ENCODE measurements around the gene LEMD3. TPM values are rescaled to one million over a fixed set of nuclear protein-coding genes. Genes with fewer than 3 reads are reported as not detected.

Gene LEMD3
- polyA plus RNA-seq, 12 donors, result 16.6 to 25.3 (median 21.3) TPM; not detected in 1

DNA sequence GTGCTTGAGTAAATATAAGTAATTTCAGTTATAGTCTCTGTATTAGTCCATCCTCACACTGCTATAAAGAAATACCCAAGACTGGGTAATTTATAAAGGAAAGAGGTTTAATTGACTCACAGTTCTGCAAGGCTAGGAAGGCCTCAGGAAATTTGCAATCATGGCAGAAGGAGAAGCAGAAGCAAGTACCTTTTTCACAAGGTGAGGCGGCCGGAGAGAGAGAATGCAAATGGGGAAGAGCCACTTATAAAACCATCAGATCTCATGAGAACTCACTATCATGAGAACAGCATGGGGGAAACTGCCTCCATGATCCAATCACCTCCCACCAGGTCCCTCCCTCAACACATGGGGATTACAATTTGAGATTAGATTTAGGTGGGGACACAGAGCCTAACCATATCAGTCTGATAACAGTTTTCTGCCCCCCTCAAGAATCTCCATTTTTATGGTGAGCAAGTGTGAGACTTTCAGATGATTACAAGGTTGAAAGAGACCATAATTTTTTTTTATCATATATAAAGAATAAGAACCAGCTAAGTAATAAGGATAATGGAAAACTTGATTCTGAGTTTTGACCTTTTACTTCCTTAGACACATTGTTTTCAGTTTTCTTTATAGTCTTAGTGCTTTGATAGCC, 35.6 kb downstream of the LEMD3 start:
- no peak for DNase-seq

DNA sequence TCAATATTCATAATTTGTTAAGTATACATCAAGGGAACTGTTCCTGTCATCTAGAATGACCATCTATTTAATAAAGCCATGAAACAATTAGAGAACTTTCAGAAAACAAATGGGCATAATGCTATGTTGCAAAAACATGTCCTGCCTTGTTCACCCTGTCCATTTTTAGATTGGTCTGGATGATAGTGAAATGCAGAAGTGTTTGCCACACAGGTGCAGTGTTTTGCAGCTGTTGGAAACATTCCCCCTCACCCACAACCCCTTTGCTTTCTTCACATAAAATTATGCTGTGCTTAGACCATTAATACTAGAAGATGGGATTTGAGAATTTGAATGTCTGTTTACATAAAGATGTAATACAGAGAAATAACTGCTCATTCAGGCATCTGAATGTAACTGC, 36.5 kb downstream of the LEMD3 start:
- no peak for DNase-seq

DNA sequence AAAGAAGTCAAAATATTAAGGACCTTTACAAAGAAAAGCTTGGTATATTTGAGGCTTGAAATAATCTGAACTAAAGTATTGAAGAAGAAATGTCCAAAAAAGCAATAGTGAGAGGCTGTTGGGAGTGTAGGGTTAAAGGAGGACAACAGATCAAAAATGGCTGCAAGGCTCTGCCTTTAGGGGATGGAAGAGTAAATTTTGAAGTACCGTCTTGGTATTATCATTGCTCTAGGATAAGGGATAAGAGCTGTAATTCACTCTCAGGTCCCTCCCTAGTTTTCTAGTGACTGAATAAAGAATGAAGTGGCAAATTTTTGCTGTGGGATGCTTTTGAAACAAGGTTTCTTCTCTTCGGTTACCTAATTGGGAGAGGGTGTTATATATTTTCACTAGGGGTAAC, 38.7 kb downstream of the LEMD3 start:
- no peak for DNase-seq

DNA sequence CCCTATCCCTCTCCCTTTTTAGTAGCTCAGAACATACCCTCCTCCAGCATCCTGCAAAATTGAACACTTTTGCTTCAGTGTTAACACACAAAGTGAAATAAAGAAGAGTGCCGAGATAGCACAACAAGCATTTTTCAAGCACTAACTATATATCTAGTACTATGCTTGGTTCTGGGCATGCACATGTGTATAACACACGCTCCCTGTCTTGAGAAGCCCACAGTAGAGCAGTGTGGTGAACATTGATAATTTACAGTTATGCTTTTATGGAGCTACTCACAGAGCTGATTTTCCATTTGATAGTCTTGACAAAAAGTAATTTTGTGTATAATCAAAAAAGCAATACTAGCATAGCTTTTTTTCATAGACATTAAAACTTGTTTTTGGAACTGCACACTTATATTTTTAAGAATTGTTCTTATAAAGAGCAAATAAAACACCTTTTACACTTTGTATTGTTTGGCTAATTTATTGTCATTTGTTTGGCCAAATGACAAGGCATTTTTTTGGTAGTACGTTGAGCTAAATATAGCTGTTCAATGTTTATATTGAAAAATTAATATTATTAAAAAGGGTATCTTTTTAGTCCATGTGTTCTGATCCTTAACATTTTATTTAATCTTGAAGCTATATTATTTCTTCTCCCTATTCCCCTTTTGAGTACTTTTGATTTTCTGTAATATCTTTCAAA, 39.7 kb downstream of the LEMD3 start:
- no peak for DNase-seq

DNA sequence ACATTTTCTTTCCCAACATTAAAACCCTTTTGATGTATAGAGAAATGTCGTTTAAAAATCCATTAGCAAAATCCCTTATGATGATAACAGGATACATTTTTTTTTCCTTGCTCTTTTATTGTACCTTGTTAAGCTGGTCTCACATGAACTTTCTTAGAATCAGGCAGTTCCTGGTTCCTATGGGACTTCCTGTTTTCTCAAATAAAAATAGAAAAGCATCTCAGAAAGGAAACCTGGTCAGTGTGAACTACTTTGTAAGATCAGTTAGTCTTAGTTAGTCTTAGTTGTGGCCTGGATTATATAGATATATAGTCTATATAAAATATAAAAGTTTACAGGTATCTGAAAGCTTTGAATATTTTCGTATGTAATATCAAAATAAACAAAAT, 40.3 kb downstream of the LEMD3 start:
- no peak for DNase-seq

DNA sequence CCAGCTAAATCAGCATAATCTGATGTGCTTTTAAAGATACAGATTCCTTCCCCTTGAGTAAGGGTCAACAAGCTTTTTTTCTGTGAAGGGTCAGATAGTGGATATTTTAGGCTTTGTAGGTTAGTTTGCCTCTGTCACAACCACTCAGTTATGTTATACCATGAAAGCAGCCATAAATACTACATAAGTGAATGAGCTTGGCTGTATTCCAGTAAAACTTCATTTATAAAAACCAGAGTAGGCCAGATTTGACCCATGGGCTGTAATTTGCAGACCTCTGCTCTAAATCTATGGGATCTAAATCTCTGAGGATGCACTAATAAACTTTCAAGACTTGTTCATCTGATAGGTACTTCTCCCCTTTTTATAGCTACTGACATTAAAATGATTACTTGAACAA, 47.7 kb downstream of the LEMD3 start:
- DNase-seq, result no peak

DNA sequence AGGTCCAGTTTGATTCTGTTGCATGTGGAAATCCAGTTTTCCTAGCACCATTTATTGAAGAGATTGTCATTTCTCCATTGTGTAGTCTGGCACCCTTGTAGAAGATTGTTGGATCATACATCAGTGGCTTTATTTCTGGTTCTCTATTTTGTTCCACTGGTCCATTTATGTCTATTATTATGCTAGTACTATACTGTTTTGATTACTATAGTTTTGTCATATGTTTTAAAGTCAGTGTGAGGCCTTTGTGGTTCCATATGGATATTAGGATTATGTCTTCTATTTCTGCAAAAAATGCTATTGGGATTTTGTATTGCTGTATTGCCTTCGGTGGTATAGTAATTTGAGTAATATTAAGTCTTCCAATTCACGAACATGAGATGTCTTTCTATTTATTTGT, 51.4 kb downstream of the LEMD3 start:
- no peak for DNase-seq

DNA sequence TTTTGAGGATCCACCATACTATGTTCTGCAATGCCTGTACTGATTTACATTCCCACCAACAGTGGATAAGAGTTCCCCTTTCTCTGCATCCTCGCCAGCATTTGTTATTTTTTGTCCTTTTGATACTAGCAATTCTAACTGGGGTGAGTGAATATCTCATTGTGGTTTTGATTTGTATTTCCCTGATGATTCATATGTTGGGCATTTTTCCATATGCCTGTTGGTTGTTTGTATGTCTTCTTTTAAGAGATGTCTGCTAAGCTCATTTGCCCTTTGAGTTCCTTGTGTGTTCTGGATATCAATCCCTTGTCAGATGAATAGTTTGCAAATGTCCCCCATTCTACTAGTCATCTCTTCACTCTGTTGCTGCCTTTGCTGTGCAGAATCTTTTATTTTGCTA, 60.1 kb downstream of the LEMD3 start:
- no peak for DNase-seq

DNA sequence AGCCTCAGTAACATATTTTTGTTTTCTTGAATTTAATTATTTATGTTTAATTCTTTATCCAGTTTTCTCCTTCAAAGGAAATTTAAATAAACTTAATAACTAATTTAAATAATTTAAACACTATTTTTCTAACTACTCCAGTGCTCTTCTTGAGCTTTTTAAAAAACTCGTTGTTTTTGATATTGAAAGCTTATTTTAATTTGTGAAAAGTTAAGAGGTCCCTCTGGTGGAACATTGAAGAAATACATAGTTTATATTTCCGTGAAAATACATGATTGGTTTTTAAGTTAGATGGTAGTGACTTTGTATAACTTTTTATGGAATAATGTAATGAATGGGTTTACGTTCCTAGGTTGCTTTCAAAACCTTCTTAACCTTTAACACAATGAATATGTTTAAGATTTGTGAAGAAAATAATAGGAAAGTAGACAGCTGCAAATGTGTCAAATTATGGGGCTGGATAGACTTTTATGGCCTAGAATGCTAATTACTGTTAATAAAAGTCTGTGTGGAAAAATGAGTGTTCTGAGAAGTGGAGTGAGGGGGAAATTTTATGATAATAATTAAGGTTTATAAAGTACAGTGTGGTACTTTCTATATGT, 63.2 kb downstream of the LEMD3 start:
- DNase-seq, result peak; percentile 8

DNA sequence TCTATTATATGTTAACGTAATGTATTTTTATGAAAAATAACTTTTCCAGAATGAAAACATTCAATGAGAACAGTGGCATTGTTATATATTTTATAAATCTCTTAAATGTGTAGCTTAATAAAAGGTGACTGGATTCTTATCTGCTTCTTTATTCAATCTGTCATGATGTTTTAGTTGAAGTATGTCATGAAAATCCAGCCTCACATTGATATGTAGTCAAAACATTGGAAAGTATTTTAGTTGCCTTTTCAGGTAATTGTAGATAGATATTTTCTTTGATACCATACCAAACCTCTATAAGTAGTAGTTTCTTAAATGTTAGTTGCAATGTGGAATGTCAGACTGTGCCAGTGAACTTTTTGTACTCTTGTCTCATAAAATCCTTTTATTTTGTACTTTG, 67.8 kb downstream of the LEMD3 start:
- no peak for DNase-seq

DNA sequence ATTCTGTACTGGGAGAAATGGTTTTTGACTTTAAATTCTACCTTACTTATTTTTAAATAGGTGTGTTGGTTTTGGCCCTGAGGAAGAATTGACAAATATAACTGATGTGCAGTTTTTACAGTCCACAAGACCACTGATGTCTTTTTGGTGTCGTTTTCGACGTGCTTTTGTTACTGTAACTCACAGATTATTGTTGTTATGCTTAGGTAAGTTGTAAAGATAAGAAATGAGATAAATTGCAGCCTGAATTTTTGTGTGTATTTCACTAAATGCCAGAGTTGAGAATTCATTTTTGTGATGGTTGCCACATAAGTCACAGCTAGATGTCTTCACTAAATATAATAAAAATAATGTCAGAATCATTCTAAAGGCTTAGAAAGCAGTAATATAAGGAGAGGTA, 69.2 kb downstream of the LEMD3 start:
- DNase-seq, result no peak

DNA sequence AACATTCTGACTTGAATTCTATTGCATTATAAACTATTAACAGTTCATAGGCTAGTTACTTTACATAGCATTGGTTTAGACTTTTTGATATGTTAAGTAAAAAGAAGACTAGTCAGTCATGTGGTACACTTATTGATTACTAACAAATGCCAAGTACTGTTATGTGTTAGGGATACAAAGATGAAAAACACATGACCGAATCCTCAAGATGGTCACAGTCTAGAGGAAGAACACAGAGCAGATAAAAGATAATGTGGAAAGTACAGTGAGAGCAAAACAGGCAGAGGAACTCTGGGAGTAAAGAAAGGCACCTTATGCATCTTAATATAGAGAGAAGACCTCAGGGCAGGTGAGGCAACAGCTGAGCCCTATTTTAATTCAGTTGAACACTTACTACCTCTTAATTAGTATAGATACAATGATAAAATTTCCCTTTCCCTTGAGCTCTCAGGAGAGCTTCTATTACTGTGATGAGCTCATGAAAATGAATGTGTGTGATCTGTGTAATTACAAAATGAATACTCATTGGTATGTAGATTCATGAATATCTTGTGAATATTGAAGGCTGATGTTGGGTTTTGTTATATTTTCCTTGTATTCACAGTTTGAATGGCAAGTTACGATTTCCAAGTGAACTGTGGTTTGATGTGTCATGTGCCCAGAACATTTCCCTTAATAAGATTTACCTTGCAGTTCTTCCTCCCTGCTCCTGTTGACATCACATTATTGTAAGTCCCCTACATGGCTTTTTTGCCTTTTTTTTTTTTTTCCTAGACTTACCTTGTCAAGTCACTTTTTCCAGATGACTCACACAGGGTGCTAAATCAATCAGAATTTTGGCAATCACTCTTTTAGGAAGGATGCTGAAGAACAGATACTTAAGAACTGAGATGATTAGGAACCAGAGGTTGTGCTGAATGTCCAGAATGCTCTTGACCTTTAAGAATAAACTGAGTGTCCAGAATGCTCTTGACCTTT, 79.6 kb downstream of the LEMD3 start:
- no peak for DNase-seq

DNA sequence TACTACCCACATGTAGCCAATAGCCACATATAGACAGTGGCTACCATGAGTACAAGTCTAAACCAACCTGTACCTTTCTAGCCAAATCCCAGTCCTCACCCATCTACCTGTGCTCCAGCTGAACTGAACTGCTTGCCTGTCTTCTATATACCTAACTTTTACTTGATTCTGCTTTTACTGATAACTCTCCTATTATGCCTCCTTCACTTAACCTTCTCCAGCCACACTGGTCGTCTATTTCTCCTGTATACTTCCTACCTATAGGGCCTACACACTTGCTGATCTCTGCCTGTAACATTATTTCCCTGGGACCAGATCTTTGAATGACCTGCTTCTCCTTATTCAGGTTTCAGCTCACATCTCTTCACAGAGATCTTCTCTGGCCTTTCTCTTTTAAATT, 83.1 kb downstream of the LEMD3 start:
- DNase-seq, result no peak

DNA sequence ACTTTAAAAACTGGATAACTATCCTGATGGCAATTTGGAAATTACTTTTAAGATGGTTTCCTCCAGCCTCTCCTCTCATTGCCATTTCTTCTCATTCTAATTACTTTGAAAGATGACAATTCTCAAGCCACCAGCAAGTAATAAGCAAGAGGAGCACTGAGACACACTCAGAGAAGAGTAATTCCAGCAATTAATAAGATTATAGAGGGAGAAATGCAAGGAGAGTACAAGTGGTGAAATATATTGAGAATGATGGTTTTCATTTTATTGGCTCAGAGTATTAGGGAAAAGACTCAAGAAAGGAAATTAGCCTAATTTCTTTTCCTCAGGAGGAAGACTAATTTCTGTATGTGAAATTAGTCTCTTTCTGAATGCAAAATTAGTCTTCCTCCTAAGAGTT, 88.6 kb downstream of the LEMD3 start:
- DNase-seq, result no peak

DNA sequence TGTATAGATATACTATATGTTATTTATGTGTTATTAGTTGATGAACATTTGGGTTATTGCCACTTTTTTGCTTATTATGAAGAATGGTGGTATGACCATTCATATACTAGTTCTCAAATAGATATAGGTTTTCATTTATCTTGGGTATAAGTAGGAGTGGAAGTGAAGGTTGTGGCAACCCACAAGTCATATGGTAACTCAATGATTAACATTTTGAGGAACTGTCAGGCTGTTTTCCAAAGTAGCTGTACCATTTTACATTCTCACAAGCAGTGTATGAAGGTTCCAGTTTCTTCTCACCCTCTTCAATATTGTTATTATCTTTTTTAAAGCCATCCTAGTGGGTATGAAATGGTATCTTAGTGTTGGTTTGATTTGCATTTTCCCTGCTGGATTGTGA, 90.1 kb downstream of the LEMD3 start:
- no peak for DNase-seq

DNA sequence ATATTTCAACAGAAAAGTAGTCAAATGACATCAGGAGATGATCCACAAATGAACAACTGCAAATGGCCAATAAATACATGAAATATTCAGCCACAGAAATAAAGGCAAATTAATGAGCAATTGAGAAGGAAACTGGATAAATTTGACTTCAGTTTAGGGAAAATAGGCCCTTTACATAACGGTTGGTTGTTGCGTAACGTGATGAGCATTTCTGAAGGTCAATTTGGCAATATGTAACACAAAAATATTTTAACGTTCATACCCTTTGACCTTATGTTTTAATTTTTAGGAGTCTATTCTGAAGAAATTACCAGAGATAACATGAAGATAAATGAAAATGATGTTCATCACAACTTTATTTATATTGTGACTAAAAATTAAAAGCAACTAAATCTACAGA, 94.4 kb downstream of the LEMD3 start:
- no peak for DNase-seq

DNA sequence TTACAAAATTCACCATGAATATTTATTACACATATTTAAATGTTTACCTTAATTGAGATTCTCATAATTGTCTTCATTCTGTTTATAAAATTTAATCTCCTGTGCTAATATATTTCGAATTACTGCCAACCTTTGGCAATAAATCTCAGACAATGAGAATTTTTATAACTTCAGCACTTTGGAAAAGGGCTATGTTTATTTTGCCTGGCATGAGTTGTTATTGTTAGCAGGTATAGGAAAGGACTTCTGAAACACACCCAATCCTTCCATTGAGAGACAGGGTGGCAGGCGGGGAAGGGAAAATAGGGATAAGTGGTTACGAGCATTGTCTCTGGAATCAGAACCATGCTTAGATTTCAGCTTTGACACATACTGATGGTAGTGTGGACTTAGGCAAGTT, 97.0 kb downstream of the LEMD3 start:
- DNase-seq, result no peak

DNA sequence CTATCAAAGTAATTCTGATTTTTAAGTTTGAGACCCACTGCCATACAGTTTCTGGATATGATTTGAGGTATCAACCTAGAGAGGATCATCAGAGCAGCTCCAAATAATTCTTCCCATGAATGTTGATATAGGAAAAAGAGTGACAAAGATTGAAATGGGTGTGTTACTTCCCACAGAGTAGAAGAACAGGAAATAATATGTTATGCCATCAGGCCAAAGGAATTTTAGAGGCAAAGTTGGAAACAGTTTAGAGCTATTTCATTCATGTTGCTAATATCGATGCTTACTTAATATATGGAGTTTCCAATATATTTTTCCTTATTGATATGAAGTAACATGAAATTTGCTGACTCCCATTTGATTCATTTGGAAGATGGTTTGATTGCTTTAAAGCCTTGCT, 100.2 kb downstream of the LEMD3 start:
- DNase-seq, result no peak

DNA sequence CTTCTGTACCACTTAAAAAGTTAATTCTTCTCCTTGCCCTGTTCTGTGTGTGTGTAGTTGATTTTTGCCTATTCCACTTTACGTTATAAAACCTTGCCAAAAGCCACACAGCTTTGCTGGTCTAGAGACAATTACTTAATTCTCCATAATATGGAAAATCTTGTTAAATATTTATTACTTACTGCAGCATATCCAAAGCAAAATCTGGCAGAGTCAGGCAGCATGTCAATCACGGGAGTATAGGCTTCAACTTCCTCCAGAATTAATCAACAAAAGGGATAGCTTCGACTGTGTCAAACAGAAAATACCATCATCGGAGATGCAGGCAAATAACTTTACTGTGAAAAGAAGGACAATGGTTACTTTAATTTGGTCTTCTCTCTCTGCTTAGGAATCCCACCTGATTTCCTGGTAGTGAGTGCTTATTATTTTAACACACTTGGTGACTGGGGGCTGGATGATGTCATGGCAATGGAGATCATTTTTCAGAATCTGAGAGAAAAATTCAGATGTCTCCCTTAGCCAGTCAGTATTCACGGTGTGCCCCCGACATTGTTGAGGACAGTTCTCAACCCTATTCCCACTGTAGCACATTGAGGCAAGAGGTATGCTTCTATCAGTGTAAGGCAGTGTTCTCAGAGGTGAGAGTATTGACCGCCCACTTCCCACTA, 105.4 kb downstream of the LEMD3 start:
- no peak for DNase-seq

DNA sequence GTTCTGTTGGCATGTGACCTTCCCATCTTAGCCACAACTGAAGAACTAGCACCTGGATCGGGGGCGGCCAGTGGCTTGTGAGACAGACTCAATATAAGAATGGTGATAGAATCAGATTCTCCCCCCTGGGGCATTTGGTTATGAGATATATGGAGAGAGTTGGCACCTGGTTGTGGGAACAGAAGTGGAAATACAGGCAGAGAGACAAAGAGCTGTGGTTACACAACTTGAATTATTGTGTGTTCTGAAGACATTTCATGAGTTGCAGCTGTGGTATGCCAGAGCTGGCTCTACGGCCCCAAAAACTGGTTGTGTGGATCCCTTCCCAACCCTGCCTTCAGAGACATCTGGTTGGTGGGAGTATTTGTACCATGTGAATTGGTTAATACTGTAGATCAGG, 106.2 kb downstream of the LEMD3 start:
- DNase-seq, result no peak

DNA sequence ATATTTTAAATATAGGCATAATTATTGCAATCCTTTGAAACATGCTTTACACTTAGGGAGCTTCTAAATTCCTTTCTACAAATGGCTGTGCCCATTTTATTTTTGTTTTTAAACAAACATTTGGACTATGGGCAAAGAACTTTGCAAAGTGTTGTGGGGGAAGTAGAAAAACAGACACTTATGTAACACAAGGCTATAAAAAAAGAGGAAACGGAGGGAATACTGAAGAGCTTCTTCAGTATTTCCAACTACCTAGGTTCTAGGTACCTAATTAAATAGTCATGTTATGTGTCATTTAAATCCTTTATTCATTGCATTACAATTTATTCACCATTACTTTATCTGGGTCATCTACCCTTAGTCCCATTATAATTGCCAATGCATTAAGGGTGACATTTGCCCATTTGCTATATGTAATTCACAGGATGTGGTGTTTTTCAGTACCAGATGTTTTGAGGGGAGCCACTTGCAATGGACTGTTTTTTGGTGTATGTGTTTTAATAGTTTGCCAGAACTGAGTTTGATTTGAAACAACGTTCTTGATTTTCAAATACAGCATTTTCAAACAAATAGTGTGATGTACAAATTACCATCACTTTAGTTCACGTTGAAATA, 107.6 kb downstream of the LEMD3 start:
- DNase-seq, result no peak

Measured in muscle of arm (tissue), 12 donors.